Adrenal gland (tissue), 12 donors: ENCODE data around the gene OR6A2. TPM values are rescaled to one million over a fixed set of nuclear protein-coding genes. Genes with fewer than 3 reads are reported as not detected.

Experiments used
- DNase-seq, 7 donors: peaks; one replicate each; pipeline ENCODE4 v3.0.0-alpha.2; 2019 to 2020
- H3K27ac ChIP-seq, 5 donors: fragments of 200-600 bp; sonication (generic) in 4 of 5; 1 replicate in 3 of 5; 2 replicates in 2 of 5; pipeline versions ENCODE4 v1.5.1 to v1.8.0; 2016 to 2020; ENCODE audit warnings: mild to moderate bottlenecking in 1 of 5
- H3K27me3 ChIP-seq: fragments of 200-600 bp; 2 replicates; pipeline ENCODE4 v1.8.0; 2021
- H3K36me3 ChIP-seq, 2 donors: fragments of 200-600 bp; replicated peaks in 1 of 2; 1 replicate in 1 of 2; 2 replicates in 1 of 2; pipeline versions ENCODE4 v1.5.1 to v1.8.0; 2018 to 2022
- H3K4me1 ChIP-seq, 2 donors: fragments of 200-600 bp; replicated peaks in 1 of 2; 1 replicate in 1 of 2; 2 replicates in 1 of 2; pipeline versions ENCODE4 v1.5.1 to v1.8.0; 2018 to 2021
- H3K4me3 ChIP-seq, 4 donors: fragments of 200-600 bp; sonication (generic) in 3 of 4; one replicate each; pipeline ENCODE4 v1.5.1; 2016 to 2018
- H3K9me3 ChIP-seq, 3 donors: fragments of 200-600 bp; sonication (generic) in 1 of 3; replicated peaks in 1 of 3; 1 replicate in 2 of 3; 2 replicates in 1 of 3; pipeline versions ENCODE4 v1.5.1 to v1.8.0; 2016 to 2021
- POLR2A ChIP-seq, 2 donors: fragments of 450-650 bp; IDR thresholded peaks; one replicate each; pipeline ENCODE4 v1.6.1; 2017; ENCODE audit warnings: antibody characterized with exemption in 2 of 2, mild to moderate bottlenecking in 2 of 2, moderate library complexity in 1 of 2
- WGBS, 4 donors: extraction: QIAGEN DNeasy Blood & Tissue Kit in 2 of 4; methylation state at CpG; one replicate each; pipeline versions ENCODE4 v1.1.5 to v1.1.7; 2013 to 2017; 5-methylcytosine and 5-hydroxymethylcytosine counted together
- intact Hi-C, 2 donors: fragments of 100-400 bp; cut with DNase I; formaldehyde crosslinking; loops; one replicate each; pipeline versions ENCODE4 v1.14.1 to v1.15.0; 2022 to 2023
- polyA plus RNA-seq, 3 donors: library from polyadenylated mRNA; stranded (reverse); fragments of 200-250 nt in 2 of 3; fragments of 350-450 nt in 1 of 3; fragmentation: Illumina TruSeq in 1 of 3; extraction: RNeasy Lipid Tissue Mini Kit (QIAGEN cat#74804) in 1 of 3; gene quantifications; one replicate each; pipeline ENCODE4 v1.2.3, GENCODE V29; 2013 to 2014
- total RNA-seq, 9 donors: library from RNA; depleted of rRNA in 4 of 9; stranded (reverse); fragments of >200 nt in 4 of 9; fragments of 120-200 nt in 1 of 9; fragmentation: NEBNext Ultra II Directional in 1 of 9; extraction: Animal tissue kit (Norgen Biotek cat#: 25700) in 1 of 9; gene quantifications; one replicate each; pipeline versions ENCODE4 v1.1.0 to v1.2.4, GENCODE V29; 2013 to 2023
- TF ChIP-seq, protein P1 (sequence below), 6 experiments: fragments of 450-650 bp in 4 of 6; fragments of 200-600 bp in 2 of 6; sonication (generic) in 1 of 6; IDR thresholded peaks; 1 replicate in 5 of 6; 2 replicates in 1 of 6; pipeline versions ENCODE4 v1.5.1 to v1.8.0; 2016 to 2021; ENCODE audit warnings: antibody characterized with exemption in 6 of 6, mild to moderate bottlenecking in 2 of 6, moderate library complexity in 1 of 6
- donor health status: healthy with polysubstance abuse.
- donor health status: Bipolar disorder and iron deficiency.
- donor health status: DM: yes; HTN: yes; CAD: no.
- donor health status: DM: no; HTN: no; CAD: no.
- donor health status: DM: no; HTN: no; CAD: no.
- donor health status: DM: yes; HTN: yes; CAD: no.

The OR6A2 gene
- total and polyA plus RNA-seq, 12 donors, result 0.07 to 0.39 (median 0.13) TPM; not detected in 7

DNA sequence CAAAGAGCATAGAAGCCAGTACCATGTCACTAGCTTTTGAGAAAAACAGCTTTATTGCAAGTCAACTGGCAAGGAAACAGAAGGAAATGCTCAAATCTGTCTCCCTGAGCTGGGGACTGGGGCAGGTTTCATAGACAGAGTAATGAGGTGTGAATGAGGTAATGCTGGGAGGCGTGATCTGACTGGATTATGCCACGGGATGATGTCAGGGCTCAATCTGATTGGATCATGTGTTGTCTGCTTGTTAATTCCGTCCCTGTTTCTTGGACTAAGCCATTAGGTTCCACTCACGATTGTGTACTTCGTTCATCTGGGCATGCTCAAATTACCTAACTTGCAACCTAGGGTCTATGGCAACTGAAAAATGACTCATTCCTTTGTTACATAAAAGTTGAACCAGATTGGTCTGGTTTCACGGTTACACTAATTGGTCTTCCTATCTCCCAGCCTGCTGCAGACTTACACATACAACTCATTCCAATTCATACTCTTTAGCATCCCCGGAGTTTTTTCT, 25.8 kb upstream of the OR6A2 start:
- Histone ChIP-seq H3K4me3 (no peak overlapping the region), H3K4me1 (no peaks in the 10 kb centered on the region), H3K27ac (no peak overlapping the region), H3K36me3 (no peaks in the 10 kb centered on the region), H3K9me3 (no peaks in the 10 kb centered on the region), H3K27me3 (no peaks in the 10 kb centered on the region)
- DNase-seq, result no peak
- WGBS, 4 donors, result 70 to 91% (median 74%) methylated on average over 7 of the region's 7 CpGs
- intact Hi-C loops, result no loop called here
- TF ChIP-seq, protein P1, sequence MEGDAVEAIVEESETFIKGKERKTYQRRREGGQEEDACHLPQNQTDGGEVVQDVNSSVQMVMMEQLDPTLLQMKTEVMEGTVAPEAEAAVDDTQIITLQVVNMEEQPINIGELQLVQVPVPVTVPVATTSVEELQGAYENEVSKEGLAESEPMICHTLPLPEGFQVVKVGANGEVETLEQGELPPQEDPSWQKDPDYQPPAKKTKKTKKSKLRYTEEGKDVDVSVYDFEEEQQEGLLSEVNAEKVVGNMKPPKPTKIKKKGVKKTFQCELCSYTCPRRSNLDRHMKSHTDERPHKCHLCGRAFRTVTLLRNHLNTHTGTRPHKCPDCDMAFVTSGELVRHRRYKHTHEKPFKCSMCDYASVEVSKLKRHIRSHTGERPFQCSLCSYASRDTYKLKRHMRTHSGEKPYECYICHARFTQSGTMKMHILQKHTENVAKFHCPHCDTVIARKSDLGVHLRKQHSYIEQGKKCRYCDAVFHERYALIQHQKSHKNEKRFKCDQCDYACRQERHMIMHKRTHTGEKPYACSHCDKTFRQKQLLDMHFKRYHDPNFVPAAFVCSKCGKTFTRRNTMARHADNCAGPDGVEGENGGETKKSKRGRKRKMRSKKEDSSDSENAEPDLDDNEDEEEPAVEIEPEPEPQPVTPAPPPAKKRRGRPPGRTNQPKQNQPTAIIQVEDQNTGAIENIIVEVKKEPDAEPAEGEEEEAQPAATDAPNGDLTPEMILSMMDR (IDR thresholded peaks at IDR 0.05), result no peak
- no peak for TF ChIP-seq POLR2A (IDR thresholded peaks at IDR 0.05)

DNA sequence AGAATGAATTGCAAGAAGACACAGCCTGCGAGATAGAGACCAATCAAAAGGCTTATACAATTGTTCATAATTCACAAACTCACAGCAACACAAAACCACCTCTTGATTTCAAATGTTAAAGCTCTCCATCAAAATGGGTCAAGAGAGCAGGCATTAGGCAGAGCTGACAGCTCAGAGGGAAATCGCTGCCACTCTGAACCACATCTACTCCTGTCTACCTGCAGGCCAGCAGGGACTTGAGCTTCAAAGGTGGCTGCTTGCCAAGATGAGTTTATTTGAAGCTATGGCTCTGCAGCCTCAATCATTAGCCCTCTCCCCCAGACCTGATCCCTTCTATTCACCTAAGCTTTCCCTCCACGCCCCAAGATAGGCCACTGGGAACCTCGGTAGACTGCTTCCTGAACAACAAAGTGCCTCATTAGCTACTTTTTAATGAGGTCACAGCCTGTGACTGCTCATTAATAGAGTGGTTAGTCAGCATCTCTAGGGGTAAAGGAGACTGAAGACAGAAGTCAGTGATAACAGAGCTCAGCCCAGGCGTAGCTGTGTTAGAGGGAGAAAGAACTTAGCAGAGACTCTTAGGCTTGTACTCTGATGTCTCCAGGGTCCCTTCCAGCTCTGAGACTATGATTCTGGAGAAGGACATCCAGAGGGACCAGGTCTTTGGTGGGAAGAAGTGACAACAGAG, 24.8 kb upstream of the OR6A2 start:
- Histone ChIP-seq H3K27me3 (no peaks in the 10 kb centered on the region), H3K36me3 (no peaks in the 10 kb centered on the region), H3K4me1 (no peaks in the 10 kb centered on the region), H3K9me3 (no peaks in the 10 kb centered on the region), H3K27ac (no peak overlapping the region), H3K4me3 (no peak overlapping the region)
- WGBS, 4 donors, result 57 to 79% (median 65%) methylated on average over 4 to 5 of the region's 5 CpGs
- TF ChIP-seq POLR2A (IDR thresholded peaks at IDR 0.05), result no peak
- TF ChIP-seq, protein P1 (IDR thresholded peaks at IDR 0.05), result no peak
- DNase-seq, result no peak
- intact Hi-C loops, result no loop called here

DNA sequence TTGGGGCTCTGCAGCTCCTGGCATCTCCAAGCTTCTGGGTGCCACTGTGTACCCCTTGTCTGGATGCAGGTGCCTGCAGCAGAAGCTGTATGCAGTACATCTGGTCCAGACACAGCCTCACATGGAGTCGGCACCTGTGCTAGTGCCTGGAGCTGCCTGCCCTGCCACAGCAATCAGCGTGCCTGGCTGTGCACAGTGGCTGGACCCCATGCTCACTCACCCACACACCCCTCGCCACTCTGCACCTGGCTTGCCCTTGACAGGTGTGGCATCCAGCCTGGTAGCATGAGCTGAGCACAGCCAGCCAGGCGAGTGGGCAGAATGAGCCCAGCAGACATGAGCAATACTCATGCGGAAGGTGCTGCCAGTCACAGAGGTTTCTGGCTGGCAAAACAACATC, 19.5 kb upstream of the OR6A2 start:
- no peak overlapping the region for H3K27ac ChIP-seq
- WGBS, 4 donors, result 81 to 90% (median 83%) methylated on average over 2 to 5 of the region's 5 CpGs
- no peaks in the 10 kb centered on the region for H3K27me3 ChIP-seq
- no peaks in the 10 kb centered on the region for H3K36me3 ChIP-seq
- intact Hi-C loops, result no loop called here
- no peaks in the 10 kb centered on the region for H3K4me1 ChIP-seq
- no peak for DNase-seq
- H3K9me3 ChIP-seq, result no peaks in the 10 kb centered on the region
- H3K4me3 ChIP-seq, result no peak overlapping the region
- TF ChIP-seq POLR2A (IDR thresholded peaks at IDR 0.05), result no peak
- TF ChIP-seq, protein P1 (IDR thresholded peaks at IDR 0.05), result no peak

DNA sequence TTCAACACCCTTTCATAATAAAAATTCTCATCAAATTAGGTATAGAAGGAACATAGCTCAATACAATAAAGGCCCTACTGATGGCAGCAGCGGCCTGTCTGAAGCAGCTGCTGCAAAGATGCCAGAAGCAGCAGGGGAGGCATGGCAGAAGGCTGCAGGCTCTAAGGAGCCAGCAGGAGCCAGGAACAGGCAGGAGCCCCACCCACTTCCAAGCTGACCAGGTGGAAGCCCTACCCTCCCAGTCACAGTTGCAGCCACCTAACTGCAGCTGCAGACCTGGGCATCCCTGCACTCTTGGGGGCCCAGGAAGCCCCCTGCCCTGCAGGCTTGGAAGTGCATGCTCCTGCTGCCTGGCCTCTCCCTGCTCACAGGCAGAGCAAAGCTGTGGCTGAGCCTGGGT, 18.2 kb upstream of the OR6A2 start:
- no peaks in the 10 kb centered on the region for H3K4me1 ChIP-seq
- no peaks in the 10 kb centered on the region for H3K9me3 ChIP-seq
- no peak overlapping the region for H3K27ac ChIP-seq
- DNase-seq, result no peak
- no peak overlapping the region for H3K4me3 ChIP-seq
- H3K36me3 ChIP-seq, result no peaks in the 10 kb centered on the region
- no peaks in the 10 kb centered on the region for H3K27me3 ChIP-seq
- intact Hi-C loops, result no loop called here
- TF ChIP-seq POLR2A (IDR thresholded peaks at IDR 0.05), result no peak
- TF ChIP-seq, protein P1 (IDR thresholded peaks at IDR 0.05), result no peak
- WGBS, 4 donors, result 50 to 76% (median 72%) methylated on average over 1 of the region's 1 CpG
